Measurements from ENCODE around the gene MAP2K5. TPM values are rescaled to one million over a fixed set of nuclear protein-coding genes. Genes with fewer than 3 reads are reported as not detected.

MAP2K5 gene
- total RNA-seq, 1 donor from 2014 or later, result 8.0 TPM

DNA sequence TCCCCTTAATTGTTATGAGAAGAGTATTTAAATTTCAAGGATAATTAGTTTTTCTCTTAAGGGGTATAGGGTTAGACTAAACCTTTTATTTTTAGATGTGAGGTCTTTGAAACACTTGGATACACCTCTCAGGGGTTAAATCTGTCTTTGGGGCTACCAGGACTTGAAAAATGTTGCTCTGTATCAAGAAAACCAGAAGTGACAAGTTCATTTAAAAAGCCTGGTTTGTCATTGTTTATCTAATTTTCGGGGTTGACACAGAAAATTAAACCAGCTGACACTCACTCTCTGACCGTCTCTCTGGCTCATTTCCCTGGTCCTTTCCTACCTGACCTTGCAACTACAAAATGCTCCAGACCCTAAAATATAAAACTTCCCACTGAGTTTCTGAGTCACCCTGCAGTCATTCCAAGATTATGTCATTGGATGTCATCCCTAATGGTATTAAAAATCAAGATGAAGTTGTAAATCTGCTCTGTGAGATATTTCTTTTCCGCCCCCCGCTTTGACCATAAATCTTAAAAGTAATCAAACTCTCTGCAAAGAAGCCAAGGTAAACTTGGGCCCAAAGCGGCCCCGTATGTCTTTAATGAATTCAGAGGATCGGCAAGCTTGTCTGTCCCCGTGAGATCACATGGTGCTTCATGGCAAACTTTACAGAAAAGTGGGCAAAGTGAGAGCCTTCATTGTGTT, 249.9 kb downstream of the MAP2K5 start:
- Histone ChIP-seq H3K36me3 (ENCODE audit: control insufficient read depth, insufficient read depth, low read length) (no peaks in the 10 kb centered on the region), H3K4me3 (ENCODE audit: low read depth, low read length) (no peak overlapping the region), H3K27me3 (ENCODE audit: control insufficient read depth, insufficient read depth, low read length) (no peaks in the 10 kb centered on the region)
- TF ChIP-seq, protein P1, sequence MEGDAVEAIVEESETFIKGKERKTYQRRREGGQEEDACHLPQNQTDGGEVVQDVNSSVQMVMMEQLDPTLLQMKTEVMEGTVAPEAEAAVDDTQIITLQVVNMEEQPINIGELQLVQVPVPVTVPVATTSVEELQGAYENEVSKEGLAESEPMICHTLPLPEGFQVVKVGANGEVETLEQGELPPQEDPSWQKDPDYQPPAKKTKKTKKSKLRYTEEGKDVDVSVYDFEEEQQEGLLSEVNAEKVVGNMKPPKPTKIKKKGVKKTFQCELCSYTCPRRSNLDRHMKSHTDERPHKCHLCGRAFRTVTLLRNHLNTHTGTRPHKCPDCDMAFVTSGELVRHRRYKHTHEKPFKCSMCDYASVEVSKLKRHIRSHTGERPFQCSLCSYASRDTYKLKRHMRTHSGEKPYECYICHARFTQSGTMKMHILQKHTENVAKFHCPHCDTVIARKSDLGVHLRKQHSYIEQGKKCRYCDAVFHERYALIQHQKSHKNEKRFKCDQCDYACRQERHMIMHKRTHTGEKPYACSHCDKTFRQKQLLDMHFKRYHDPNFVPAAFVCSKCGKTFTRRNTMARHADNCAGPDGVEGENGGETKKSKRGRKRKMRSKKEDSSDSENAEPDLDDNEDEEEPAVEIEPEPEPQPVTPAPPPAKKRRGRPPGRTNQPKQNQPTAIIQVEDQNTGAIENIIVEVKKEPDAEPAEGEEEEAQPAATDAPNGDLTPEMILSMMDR (IDR thresholded peaks at IDR 0.05; ENCODE audit: insufficient read depth, low read length, poor library complexity, severe bottlenecking), result no peak
- no peak for DNase-seq (ENCODE audit: low read depth)

DNA sequence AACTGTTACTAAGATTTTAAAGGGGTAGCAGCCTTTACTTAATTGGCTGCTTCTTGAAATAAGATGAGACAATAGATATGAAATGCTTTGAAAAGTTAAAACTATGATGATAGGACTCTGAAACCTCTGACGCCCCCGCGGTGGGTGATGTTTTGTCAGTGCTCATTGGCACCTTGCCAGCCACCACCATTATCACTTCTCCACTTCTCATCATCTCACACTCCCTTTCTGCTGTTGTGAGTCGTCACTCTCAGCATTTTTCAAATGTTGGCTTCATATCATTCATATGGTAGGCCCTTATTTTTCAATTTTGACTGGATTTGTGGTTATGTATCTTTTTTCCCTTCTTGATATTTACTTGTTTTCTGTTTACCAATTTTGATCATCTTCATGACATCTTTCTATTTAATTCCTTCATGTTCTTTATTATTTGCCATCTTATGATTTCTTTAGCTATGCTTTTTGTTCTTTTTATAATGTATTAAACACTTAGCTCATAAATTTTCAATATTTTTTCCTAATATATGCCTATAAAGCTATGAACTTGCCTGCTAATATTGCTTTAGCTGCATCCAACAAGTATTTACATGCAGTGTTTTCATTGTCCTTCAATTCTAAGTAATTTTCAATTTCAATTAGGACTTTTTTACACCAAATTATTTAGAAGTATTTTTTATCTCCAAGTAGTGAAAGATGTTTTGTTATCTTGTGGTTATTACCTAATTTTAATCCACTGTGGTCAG, 252.5 kb downstream of the MAP2K5 start:
- TF ChIP-seq, protein P1 (IDR thresholded peaks at IDR 0.05; ENCODE audit: insufficient read depth, low read length, poor library complexity, severe bottlenecking), result no peak
- no peaks in the 10 kb centered on the region for H3K27me3 ChIP-seq (ENCODE audit: control insufficient read depth, insufficient read depth, low read length)
- no peaks in the 10 kb centered on the region for H3K36me3 ChIP-seq (ENCODE audit: control insufficient read depth, insufficient read depth, low read length)
- H3K4me3 ChIP-seq (ENCODE audit: low read depth, low read length), result no peak overlapping the region
- no peak for DNase-seq (ENCODE audit: low read depth)

DNA sequence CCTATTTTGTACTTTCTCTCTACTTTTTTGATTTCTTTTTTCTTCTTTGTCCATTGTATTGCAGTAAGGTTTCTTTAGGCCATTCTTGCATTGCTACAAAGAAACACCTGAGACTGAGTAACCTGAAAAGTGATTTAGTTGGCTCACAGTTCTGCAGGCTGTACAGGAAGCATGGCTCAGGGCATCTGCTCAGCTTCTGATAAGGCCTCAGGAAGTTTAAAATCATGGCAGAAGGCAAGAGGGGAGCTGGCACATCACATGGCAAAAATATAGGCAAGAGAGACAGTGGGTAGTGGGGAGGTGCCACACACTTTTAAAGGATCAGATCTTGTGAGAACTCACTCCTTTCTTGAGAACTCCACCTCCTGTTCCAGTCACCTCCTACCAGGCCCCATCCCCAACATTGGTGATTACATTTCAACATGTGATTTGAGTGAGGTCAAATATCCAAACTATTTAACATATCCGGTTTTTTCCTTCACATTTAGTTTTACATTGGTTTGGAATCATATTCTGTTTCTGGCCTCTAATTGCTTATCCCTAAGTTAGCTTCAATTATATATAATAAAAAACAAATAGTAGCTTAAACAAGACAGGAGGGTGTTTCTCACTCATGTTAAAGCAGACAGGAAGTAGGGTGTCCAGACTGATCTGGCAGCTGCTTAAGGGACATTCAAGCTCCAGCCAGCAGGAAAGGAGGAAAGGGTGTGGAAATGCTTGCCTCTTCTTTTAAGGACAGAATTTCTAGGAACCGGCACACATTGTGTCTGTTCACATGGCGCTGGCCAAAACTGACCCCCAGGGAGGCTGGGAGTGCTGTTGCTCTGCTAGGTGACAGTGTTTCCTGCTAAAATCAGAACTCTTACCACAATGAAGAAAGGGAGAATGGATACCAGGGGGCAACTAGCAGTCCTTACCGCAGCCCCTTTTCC, 254.0 kb downstream of the MAP2K5 start:
- TF ChIP-seq, protein P1 (IDR thresholded peaks at IDR 0.05; ENCODE audit: insufficient read depth, low read length, poor library complexity, severe bottlenecking), result no peak
- DNase-seq (ENCODE audit: low read depth), result no peak
- Histone ChIP-seq H3K4me3 (ENCODE audit: low read depth, low read length) (no peak overlapping the region), H3K36me3 (ENCODE audit: control insufficient read depth, insufficient read depth, low read length) (no peaks in the 10 kb centered on the region), H3K27me3 (ENCODE audit: control insufficient read depth, insufficient read depth, low read length) (no peaks in the 10 kb centered on the region)

DNA sequence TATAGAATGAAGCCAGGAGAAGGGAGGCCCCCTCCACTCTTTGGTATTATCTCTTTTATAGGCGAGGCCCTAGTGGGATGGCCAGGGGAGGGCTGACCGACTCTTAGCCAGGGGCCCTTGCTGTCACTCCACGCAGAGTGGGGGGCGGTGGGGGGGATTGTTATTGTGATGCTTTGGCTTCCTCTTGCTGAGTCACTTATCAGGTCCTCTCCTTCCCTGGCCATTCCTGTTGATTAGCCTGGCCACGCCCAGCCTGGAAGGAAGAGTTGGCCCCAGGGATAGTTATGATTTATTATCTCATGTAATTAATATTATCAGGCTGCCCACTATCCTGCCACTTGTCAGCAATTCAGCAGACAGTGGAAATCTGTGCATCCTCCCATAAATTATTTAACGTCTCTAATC, 257.3 kb downstream of the MAP2K5 start:
- DNase-seq (ENCODE audit: low read depth), result no peak
- H3K27me3 ChIP-seq (ENCODE audit: control insufficient read depth, insufficient read depth, low read length), result no peaks in the 10 kb centered on the region
- TF ChIP-seq, protein P1 (IDR thresholded peaks at IDR 0.05; ENCODE audit: insufficient read depth, low read length, poor library complexity, severe bottlenecking), result no peak
- H3K4me3 ChIP-seq (ENCODE audit: low read depth, low read length), result no peak overlapping the region
- no peaks in the 10 kb centered on the region for H3K36me3 ChIP-seq (ENCODE audit: control insufficient read depth, insufficient read depth, low read length)

DNA sequence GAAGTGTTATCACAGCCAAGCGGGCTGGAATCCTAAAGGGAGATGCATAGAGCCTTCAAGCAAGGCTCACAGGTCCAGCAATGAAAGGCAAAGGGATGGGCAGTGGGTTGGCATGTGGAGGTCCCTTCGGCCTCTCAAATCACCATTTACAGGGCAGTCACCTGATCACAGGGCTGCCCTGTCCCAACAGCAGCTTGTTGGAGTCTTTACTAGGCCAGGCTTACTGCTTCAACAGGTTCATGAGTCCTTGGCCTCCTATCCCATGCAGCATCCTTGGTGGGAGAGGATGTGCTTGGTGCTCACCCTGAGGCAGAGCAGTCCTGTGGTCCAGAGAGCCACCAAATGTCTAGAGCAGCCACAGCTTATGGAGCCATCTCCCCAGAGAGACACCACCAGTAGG, 258.6 kb downstream of the MAP2K5 start:
- DNase-seq (ENCODE audit: low read depth), result no peak
- no peaks in the 10 kb centered on the region for H3K36me3 ChIP-seq (ENCODE audit: control insufficient read depth, insufficient read depth, low read length)
- TF ChIP-seq, protein P1 (IDR thresholded peaks at IDR 0.05; ENCODE audit: insufficient read depth, low read length, poor library complexity, severe bottlenecking), result no peak

More for the DNA sequence above, 258.6 kb downstream of the MAP2K5 start:
- no peaks in the 10 kb centered on the region for H3K27me3 ChIP-seq (ENCODE audit: control insufficient read depth, insufficient read depth, low read length)
- no peak overlapping the region for H3K4me3 ChIP-seq (ENCODE audit: low read depth, low read length)

All from kidney epithelial cell (primary cell).